NCI-H2196 treated with DMSO at 0.1 percent for 48 hours (cell line): ENCODE results near the gene CERT1.
A peak's percentile ranks its signal among the peaks of the same experiment; 100 is the strongest.
"Not testable (repeated sequence)": the region's sequence is repeated elsewhere in the genome, so short reads cannot be mapped to it uniquely, and the experiment has no call there.

Experiments
- DNase-seq: peaks from one replicate; lab custom pipeline; 2025; ENCODE audit not compliant: unreplicated experiment; lab: John Stamatoyannopoulos, UW

The CERT1 gene

DNA sequence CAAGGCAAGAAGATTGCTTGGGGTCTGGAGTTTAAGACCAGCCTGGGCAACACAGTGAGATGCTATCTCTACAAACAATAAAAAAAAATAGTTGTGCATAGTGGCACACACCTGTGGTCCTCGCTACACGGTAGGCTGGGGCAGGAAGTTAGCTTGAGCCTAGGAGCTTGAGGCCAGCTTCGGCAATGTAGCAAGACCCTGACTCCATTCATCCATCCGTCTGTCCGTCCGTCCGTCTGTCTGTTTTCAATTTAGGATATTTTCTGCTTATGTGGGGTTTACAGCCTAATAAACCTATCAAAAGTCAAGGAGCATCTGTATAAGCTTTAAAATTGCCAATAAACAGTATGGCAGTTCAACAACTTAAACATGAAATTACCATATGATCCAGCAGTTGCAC, 154.7 kb downstream of the CERT1 start:
- no peak for DNase-seq

DNA sequence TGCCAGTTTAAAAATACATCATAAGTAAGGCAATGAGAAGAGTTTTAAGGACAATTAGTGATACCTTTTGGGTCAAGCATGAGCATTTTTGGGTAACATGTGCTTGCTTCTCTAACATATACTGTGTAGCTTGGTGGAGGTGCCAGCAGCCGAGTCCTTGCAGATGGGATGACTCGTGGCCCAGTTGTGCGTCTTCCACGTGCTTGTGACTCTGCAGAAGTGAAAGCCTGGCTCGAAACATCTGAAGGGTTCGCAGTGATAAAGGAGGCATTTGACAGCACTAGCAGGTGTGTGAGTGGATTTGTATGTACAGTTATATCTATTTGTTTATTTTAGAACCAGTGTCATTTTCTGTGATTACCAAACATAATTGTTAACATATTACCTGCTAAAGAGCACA, 156.2 kb downstream of the CERT1 start:
- DNase-seq: no peak

DNA sequence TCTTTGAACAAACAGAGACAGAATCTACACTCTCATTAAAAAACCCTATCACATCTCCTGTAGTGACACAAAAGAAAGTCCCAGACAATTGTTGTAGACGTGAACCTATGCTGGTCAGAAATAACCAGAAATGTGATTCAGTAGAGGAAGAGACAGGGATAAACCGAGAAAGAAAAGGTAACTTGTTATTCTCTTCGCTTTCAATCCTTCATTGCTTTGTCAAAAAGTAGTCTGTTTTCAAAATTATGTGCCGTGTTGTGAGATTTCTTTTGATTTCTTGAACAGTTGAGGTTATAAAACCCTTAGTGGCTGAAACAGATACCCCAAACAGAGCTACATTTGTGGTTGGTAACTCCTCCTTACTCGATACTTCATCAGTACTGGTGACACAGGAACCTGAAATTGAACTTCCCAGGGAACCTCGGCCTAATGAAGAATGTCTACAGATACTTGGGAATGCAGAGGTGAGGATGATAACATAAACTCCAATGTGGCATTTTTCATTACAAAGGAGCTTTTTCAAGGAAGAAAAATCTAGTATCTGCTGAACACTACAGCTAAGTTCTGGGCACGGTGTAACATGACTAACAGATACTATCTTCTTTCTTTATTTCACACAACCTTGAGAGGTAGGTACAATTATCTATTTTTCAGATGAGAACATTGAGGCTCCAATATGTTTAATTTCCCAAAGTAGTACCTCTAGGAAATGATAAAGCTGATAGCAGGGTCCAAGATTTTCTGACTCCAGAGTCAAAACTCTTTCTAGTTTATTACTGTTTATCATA, 160.1 kb downstream of the CERT1 start:
- DNase-seq: no peak

DNA sequence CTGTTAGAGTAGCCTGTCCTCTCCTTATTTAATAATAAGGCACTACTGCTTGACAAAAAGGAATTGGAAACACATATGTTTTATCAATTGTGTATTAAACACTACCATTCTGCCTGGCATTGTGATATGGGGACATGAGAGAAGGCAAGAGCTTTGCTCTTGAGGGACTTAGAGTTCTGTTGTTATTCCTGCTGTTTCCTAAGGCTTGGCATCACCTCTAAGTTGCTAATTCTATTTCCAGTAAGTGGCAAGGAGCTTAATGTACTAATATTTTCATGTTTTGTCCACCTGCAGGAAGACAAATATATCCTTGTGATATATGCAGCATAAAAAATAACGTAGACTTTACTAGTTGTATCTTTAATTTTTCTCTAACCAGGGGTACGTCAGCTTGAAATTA, 161.8 kb downstream of the CERT1 start:
- DNase-seq: no peak

DNA sequence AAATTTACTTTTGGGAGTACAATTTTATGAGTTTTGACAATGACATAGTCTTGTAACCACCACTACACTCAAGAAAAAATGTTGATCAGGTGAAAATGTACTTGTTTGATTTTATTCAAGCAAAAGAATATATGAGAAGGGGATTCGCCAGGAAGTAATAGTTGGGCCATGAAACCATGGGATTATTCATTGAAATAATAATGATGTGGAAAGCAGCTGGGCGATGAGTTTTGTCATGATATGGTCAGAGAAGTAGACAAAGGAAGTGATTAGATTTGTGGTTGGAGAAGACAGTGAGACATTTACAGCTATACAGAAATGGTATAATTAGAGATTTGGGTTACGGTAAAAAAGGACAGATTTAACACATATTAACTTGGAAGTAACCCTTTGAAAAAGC, 163.2 kb downstream of the CERT1 start:
- DNase-seq: no peak

DNA sequence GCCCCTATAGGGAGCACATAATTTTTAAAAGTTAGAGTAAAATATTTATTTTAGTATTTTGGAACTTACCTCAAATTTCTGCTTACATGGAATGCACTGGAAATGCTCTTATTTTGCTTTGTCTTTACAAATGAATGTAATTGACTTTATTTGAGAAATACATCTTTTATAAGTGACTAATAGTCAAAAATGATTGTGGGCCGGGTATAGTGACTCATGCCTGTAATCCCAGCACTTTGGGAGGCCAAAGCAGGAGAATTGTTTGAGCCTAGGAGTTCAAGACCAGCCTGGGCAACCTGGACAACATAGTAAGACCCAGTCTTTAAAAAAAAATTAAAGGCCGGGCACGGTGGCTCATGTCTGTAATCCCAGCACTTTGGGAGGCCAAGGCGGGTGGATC, 168.6 kb downstream of the CERT1 start:
- no peak for DNase-seq

DNA sequence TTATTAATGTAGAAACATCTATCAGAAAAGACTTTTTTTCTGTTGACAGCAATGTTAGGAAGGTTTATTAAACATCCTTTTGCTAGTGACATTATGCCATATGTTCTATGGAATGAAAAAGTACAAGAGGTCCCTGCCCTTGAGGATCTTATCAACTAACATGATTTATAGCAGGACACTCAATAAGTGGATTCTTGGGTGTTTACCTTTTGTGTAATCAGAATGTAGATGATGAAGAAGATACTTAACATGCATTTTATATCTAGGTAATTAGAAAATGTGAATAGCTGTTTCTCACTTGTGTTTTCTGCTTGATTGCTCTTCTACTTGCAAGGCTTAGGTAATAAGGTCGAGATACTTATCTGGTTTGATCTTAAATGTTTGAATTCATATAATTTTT, 169.5 kb downstream of the CERT1 start:
- DNase-seq: no peak

DNA sequence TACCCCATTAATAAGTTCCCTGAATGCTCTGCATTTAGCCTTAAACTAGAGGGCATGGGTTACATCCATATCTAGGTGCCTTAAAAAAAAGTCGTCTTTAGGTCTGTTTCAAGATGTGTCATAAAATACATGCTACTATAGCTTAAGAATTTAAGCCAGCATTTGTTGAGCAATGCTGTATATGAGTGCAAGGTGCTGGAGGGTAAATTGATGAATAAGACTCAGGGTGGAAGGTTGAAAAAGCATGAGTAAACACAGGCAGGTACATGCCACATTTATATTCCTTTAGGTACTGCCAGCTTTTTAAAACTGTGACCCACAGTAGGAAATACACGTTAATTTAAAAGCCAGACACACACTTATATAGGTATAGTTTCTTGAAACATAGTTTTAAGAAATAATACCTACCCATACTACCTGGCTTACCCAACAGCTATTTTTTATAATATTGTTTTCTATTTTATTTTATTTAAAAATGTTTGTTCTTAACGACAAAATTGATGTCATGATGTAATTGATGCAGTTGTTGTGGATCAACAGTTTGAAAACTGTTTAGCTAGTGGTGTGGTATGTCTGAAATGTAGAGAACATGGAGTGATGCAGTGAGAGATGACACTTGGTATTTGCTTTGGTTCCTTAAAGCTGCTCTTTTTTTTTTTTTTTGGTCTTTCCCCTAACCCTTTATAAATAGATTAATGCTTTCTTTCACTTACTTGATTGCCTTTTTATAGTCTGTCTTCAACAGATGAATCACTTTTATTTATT, 170.5 kb downstream of the CERT1 start:
- DNase-seq: no peak

DNA sequence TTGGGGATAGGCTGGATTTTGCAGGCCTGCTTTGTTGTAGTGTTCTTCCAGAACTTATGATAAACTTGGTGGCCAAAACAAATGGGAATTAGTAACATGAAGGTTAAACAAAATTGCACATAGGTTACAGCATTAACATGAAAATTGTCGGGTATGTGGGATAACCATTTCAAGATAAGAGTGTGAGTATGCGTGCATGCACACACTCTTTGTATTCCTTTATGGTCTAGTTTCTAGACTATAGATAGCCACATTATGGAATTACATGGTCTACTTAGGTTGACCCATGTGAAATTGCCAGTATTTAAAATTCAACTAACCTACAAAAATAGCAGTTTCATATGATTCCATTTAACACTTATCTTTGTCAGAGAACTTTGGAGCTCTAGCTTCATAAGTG, 173.0 kb downstream of the CERT1 start:
- DNase-seq: no peak

DNA sequence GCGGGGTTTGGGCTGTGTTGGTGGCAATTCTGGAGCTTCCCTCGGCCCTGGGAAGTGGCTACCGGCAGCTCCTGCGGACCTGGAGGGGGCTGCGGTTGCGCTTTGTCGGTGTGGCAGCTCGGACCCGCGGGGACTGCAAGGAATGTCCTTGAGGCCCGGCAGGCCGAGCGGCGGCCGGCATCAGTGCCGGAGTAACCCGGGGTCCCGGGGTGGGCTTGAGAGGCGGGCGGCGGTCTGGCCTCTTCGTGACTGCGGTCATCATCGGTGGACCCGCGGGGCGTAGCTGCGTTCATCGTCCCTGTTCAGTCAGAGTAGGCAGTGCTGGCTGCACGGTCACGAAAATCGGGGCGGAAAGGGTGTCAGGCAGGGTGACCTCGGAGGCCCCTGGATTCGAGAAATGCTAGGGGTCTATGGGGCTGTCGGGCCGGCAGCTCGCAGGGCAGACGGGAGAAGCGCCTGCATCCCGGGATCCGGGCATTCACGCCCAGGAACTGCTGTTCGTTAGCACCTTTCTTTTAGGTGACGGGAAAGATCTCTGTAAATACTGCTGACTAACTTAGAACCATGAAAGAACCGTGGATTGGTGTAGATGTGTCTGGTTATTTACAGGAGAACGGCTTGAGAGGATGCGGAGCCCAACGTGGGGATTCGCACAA, 173.9 kb downstream of the CERT1 start:
- DNase-seq: no peak

DNA sequence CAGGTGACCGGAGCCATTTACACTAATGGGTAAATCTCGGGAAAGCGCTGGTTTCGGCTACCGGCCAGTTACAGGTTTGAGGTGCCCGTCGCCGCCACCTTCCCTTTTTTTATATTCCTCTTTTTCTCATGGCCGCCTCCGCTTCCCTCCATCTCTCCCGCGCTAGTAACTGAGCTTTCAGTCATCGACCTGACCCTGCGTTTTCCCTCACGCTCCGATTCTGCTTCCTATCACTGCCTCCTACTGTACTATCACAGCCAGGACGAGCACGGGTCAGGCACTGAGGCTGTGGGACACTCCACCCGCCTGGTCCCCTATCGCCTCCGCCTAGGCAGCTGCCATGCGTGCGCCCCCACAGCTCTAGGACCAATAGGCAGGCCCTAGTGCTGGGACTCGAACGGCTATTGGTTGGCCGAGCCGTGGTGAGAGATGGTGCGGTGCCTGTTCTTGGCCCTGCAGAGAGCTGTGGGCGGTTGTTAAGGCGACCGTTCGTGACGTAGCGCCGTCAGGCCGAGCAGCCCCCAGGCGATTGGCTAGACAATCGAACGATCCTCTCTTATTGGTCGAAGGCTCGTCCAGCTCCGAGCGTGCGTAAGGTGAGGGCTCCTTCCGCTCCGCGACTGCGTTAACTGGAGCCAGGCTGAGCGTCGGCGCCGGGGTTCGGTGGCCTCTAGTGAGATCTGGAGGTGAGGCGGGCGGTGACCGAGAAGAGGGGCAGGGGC, 174.7 kb downstream of the CERT1 start, which contains the start of gene HMGCR:
Gene HMGCR (plus strand): TSS at position 606 of the 722 bp plus-strand sequence. CDS start 5,386 bp downstream, outside the sequence.
- DNase-seq: peak; percentile 90

DNA sequence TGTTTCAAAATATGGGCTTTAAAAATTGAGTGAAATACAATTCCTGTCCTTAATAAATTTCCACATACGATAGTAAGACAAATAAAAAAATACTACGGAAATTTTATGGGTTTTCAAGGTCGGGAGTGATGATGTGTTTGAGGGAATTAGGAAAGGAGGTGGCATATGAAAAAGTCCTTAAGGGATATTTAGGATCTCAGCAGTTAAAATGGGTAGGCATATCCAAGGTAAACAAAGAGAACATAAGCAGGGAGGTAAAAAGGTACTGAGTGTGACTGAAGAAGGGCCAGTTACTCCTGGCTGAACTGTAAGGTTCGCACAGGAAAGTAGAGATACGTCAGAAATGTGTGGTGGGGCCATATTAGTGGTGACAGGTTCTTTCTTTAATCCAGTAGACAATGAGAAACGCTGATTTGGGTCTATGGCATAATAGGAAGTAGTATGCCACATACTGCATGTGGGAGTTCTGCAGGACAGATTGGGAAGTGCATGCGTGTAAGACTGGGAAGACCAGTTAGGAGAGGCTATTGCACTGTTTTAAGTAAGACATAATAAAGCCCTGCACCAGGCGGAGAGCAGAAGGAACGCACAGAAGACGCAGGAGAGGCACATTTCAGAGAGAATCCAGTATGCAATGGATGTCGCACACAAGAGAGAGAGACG, 175.3 kb downstream of the CERT1 start:
- DNase-seq: peak; percentile 24

DNA sequence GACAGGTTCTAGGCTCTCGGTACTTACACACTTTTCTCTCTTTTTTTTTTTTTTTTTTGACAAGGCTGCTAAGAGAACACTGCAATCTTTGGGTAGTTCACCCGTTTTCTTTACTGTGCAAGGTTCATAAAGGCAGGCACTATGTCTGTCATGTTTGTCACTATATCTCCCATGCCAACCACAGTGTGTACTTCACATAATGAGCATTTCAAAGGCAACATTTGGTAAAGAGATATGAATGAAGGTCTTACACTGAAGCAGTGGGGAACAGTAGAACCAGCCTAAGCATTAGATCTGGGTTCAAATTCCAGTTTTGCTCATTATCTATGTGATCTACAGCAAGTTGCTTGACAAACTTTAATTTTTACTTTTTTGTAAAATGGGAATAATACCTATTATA, 175.9 kb downstream of the CERT1 start:
- DNase-seq: no peak

DNA sequence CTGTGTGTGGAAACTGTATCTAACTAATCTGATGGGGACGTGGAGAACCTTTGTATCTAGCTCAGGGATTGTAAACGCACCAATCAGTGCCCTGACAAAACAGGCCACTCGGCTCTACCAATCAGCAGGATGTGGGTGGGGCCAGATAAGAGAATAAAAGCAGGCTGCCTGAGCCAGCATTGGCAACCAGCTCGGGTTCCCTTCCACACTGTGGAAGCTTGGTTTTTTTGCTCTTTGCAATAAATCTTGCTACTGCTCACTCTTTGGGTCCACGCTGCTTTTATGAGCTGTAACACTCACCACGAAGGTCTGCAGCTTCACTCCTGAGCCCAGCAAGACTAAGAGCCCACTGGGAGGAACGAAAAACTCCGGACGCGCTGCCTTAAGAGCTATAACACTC, 177.0 kb downstream of the CERT1 start:
- DNase-seq: not testable (repeated sequence)

DNA sequence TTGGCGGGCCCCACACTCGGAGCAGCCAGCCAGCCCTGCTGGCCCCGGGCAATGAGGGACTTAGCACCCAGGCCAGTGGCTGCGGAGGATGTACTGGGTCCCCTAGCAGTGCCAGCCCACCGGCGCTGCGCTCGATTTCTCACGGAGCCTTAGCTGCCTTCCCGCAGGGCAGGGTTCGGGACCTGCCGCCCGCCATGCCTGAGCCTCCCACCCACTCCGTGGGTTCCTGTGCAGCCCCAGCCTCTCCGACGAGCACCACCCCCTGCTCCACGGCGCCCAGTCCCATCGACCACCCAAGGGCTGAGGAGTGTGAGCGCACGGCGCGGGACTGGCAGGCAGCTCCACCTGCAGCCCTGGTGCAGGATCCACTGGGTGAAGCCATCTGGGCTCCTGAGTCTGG, 177.7 kb downstream of the CERT1 start:
- not testable (repeated sequence) for DNase-seq

DNA sequence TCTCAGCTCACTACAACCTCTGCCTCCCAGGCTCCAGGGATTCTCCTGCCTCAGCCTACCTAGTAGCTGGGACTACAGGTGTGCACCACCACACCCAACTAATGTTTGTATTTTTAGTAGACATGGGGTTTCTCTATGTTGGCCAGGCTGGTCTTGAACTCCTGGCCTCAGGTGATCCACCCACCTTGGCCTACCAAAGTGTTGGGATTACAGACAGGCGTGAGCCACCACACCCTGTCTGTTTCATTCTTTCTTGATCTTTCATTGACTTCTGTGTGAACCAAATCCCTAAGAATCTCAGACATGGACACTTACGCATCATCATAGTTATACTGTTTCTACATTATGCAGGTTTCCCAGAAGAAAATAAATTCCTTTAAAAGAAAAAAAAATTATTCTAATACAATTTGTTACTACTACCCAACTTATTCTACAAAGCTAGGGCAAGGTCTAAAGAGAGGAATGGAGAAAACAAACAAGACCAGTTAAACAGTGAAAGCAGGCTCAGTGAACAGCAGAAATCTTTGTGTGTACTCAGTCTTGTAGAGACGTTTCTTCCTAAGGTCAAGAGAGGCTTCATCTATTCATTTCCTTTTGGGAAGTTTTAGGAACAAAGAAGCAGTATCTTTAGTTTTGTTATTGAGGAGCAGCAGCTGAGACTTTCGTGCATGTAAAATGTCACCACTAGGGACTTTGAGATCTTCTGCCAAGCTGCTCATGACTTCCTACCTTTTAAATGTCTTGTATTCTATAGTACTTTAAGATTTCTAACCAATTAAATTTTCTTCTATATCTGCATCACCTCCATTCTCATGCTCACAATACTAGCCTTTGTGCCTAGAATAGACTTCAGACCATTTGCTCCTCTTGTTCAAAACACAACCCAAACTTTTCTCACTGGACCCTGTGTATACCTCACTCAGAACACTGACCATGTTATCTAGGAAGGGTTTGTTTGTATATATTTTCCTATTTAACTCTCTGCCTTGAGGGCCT, 180.0 kb downstream of the CERT1 start:
- no peak for DNase-seq

DNA sequence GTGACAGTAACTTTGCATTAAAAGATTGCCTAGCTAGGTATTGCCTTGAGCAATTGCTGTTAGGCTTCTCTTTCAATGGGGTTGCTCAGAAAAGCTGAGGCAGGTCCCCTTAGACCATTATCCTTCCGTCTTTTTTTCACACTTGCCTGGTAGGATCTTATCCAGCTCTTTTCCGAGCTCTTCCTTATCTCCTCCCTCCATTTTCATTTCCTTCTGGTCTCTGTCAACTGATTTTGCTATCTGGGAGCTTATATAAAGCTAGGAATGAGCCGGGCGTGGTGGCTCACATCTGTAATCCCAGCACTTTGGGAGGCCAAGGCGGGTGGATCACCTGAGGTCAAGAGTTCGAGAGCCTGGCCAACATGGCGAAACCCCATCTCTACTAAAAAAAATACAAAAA, 181.0 kb downstream of the CERT1 start:
- no peak for DNase-seq
